Measurements from ENCODE around the gene SMARCA4.

- TF ChIP-seq YY1 (IDR thresholded peaks at IDR 0.05; ENCODE audit: insufficient read depth, insufficient read length) = no peak
- no peak for TF ChIP-seq SUZ12 (IDR thresholded peaks at IDR 0.05; ENCODE audit: extremely low read depth, insufficient read depth, insufficient read length)
- no peak for TF ChIP-seq ZNF274 (IDR thresholded peaks at IDR 0.05; ENCODE audit: low read depth, low read length)
These were observed 24.2 kb upstream of the SMARCA4 start for GRCh38 chr19:10936661-10937084.

Data from NT2/D1 (cell line).